ENCODE measurements around the gene RNF123.

RNF123 gene

DNA sequence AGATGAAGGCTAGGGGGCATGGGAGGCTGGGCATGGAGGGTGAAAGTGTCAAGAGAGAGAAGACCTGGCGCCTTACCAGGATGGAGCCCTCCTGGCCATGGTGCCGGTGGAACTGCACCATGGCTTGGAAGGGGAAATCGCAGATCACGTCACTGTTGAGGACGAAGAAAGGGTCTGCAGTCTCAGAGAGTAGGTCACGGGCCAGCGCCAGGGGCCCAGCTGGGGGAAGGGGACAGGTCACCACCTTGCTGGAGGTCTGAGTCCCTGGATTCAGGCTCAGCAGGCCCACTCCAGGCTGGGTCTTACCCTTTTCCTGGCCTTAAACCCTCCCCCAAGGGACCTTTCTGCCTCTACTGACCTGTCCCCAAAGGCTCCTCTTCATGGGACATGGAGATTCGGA lies 33.5 kb downstream of the RNF123 start:
- Histone ChIP-seq H3K27me3 (ENCODE audit: insufficient read depth, low read length) (no peaks in the 10 kb centered on the region), H3K9ac (ENCODE audit: low read depth, low read length) (peak overlapping the region; percentile 95), H3K36me3 (ENCODE audit: insufficient read depth, low read length) (peaks cover 41% of the 10 kb centered on the region), H3K9me3 (ENCODE audit: insufficient read depth, low read depth, low read length) (no peaks in the 10 kb centered on the region), H3K4me3 (ENCODE audit: low read length) (peak overlapping the region; percentile 96), H3K27ac (ENCODE audit: low read depth, low read length) (peak overlapping the region; percentile 90), H3K4me1 (ENCODE audit: insufficient read depth, low read length) (peaks cover 6% of the 10 kb centered on the region; the same call in 1 of the 2 replicates)
- 87% methylated on average over 8 of the region's 8 CpGs for whole genome bisulfite sequencing

GRCh38 chr3:49723296-49723627 lies 33.9 kb downstream of the RNF123 start:
- WGBS, result 4% methylated on average over 20 of the region's 20 CpGs
- peak overlapping the region; percentile 96 for H3K4me3 ChIP-seq (ENCODE audit: low read length)
- H3K27ac ChIP-seq (ENCODE audit: low read depth, low read length), result peak overlapping the region; percentile 90
- H3K4me1 ChIP-seq (ENCODE audit: insufficient read depth, low read length), result peaks cover 6% of the 10 kb centered on the region; the same call in 1 of the 2 replicates
- H3K9me3 ChIP-seq (ENCODE audit: insufficient read depth, low read depth, low read length), result no peaks in the 10 kb centered on the region
- no peaks in the 10 kb centered on the region for H3K27me3 ChIP-seq (ENCODE audit: insufficient read depth, low read length)
- peak overlapping the region; percentile 95 for H3K9ac ChIP-seq (ENCODE audit: low read depth, low read length)
- H3K36me3 ChIP-seq (ENCODE audit: insufficient read depth, low read length), result peaks cover 45% of the 10 kb centered on the region

- H3K36me3 ChIP-seq (ENCODE audit: insufficient read depth, low read length), result peaks cover 47% of the 10 kb centered on the region
- peaks cover under 1% of the 10 kb centered on the region; the same call in 1 of the 2 replicates for H3K4me1 ChIP-seq (ENCODE audit: insufficient read depth, low read length)
- peak within 1 kb of the TSS; percentile 91 for H3K27ac ChIP-seq (ENCODE audit: low read depth, low read length)
- no peaks in the 10 kb centered on the region for H3K27me3 ChIP-seq (ENCODE audit: insufficient read depth, low read length)
- peak within 1 kb of the TSS; percentile 95 for H3K9ac ChIP-seq (ENCODE audit: low read depth, low read length)
- WGBS, result under 1% methylated on average over 102 of the region's 102 CpGs
- H3K9me3 ChIP-seq (ENCODE audit: insufficient read depth, low read depth, low read length), result no peaks in the 10 kb centered on the region
- peak within 1 kb of the TSS; percentile 96 for H3K4me3 ChIP-seq (ENCODE audit: low read length)
Observed at GRCh38 chr3:49723628-49724551, 34.5 kb downstream of the RNF123 start, which contains the start of gene GMPPB. Gene GMPPB, minus strand, starts transcription at chr3:49723951. Its CDS starts 225 bp downstream, at chr3:49723726.

DNA sequence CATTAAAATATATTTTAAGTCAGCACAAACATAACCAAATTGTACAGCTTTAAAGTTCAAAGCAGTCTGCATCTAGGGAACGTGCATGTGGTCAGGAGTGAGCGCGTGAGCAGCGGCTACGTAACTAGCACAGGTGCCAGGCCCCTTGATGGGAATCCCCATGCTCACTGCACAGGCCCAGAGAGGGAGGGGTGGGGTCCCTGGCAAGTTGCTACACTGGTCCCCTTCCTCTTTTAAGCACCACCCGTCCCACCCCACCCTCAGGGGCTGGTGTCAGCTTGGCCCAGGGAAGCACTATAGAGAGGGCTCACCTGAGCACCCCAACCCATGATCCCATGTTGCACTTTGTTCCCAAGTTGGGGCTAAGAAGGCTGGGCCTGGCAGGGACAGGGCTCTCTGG lies 35.2 kb downstream of the RNF123 start:
- peak overlapping the region; percentile 96 for H3K4me3 ChIP-seq (ENCODE audit: low read length)
- no peaks in the 10 kb centered on the region for H3K27me3 ChIP-seq (ENCODE audit: insufficient read depth, low read length)
- no peaks in the 10 kb centered on the region for H3K9me3 ChIP-seq (ENCODE audit: insufficient read depth, low read depth, low read length)
- peaks cover 47% of the 10 kb centered on the region for H3K36me3 ChIP-seq (ENCODE audit: insufficient read depth, low read length)
- 56% methylated on average over 6 of the region's 6 CpGs for WGBS
- peak overlapping the region; percentile 91 for H3K27ac ChIP-seq (ENCODE audit: low read depth, low read length)
- H3K4me1 ChIP-seq (ENCODE audit: insufficient read depth, low read length), result no peaks in the 10 kb centered on the region; the same call in 1 of the 2 replicates
- peak overlapping the region; percentile 95 for H3K9ac ChIP-seq (ENCODE audit: low read depth, low read length)

DNA sequence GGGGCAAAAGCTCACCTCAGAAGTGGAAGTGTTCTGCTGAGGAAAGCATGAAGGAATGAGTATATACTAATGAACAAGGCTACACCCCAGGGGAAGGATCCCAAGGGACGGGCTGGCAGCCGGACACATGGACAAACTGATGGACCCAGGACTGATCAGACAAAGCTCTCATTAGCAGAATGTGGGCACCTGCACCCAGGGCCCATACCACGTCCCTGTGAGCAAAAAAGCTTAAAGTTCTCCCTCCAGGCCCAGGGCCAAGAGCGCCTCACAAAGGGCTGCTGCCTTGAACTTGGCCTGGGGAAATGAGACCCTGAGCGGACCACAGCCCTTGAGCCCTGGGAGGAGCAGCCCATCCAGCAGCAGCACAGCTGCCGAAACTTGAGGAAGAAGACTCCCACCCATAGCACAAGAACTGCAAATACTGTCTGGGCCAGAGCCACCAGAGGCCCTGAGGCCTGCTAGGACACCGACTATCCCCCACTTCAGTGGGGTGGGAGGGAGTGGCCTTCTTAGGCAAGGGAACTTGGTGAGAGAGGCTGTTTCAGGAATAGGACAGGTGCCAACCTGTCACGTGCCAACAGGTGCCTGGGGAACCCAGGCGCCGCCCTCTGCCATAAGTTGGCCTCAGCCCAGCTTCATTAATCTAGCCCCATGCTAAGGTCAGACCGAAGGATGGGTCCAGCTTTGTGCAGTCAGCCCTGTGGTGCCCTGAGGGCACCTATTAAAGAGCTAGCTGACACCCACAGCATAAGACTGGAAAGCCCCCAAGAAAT lies 36.7 kb downstream of the RNF123 start:
- peaks cover 52% of the 10 kb centered on the region for H3K36me3 ChIP-seq (ENCODE audit: insufficient read depth, low read length)
- no peak overlapping the region for H3K9ac ChIP-seq (ENCODE audit: low read depth, low read length)

GRCh38 chr3:49727154-49727923 lies 38.0 kb downstream of the RNF123 start:
- H3K27ac ChIP-seq (ENCODE audit: low read depth, low read length), result no peak overlapping the region
- H3K27me3 ChIP-seq (ENCODE audit: insufficient read depth, low read length), result no peaks in the 10 kb centered on the region
- no peaks in the 10 kb centered on the region for H3K9me3 ChIP-seq (ENCODE audit: insufficient read depth, low read depth, low read length)
- no peak overlapping the region for H3K9ac ChIP-seq (ENCODE audit: low read depth, low read length)
- peaks cover 52% of the 10 kb centered on the region for H3K36me3 ChIP-seq (ENCODE audit: insufficient read depth, low read length)
- H3K4me1 ChIP-seq (ENCODE audit: insufficient read depth, low read length), result no peaks in the 10 kb centered on the region; the same call in 1 of the 2 replicates
- WGBS, result 94% methylated on average over 19 of the region's 19 CpGs
- H3K4me3 ChIP-seq (ENCODE audit: low read length), result no peak overlapping the region

More for the DNA sequence above, 36.7 kb downstream of the RNF123 start:
- WGBS, result 95% methylated on average over 11 of the region's 11 CpGs
- H3K27ac ChIP-seq (ENCODE audit: low read depth, low read length), result no peak overlapping the region
- no peaks in the 10 kb centered on the region; the same call in 1 of the 2 replicates for H3K4me1 ChIP-seq (ENCODE audit: insufficient read depth, low read length)
- H3K27me3 ChIP-seq (ENCODE audit: insufficient read depth, low read length), result no peaks in the 10 kb centered on the region
- H3K9me3 ChIP-seq (ENCODE audit: insufficient read depth, low read depth, low read length), result no peaks in the 10 kb centered on the region
- H3K4me3 ChIP-seq (ENCODE audit: low read length), result no peak overlapping the region

DNA sequence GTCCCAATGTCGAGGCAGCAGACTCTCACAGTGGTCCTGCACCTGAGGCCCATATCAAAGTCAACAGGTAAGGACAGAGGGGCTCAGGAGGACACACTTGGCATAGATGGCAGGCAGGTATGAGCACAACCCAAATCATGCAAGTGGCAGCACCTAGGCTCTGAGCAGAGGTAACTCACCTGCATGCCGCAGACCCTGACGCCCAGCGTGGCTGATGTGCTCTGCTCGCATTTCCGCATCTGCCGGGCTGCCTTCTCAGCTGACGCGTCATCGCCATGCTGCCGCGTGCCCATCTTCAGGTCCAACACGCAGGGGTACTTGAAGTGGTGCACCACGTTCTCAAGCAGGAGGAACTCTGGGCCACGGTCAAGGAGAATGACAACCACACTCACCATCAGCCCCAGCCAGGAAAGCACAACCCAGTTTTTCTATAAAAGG lies 38.6 kb downstream of the RNF123 start:
- 96% methylated on average over 15 of the region's 15 CpGs for WGBS
- H3K4me3 ChIP-seq (ENCODE audit: low read length), result no peak overlapping the region
- peaks cover 54% of the 10 kb centered on the region for H3K36me3 ChIP-seq (ENCODE audit: insufficient read depth, low read length)
- no peak overlapping the region for H3K9ac ChIP-seq (ENCODE audit: low read depth, low read length)
- no peaks in the 10 kb centered on the region for H3K9me3 ChIP-seq (ENCODE audit: insufficient read depth, low read depth, low read length)
- H3K27me3 ChIP-seq (ENCODE audit: insufficient read depth, low read length), result no peaks in the 10 kb centered on the region
- no peaks in the 10 kb centered on the region for H3K4me1 ChIP-seq (ENCODE audit: insufficient read depth, low read length)
- H3K27ac ChIP-seq (ENCODE audit: low read depth, low read length), result no peak overlapping the region

DNA sequence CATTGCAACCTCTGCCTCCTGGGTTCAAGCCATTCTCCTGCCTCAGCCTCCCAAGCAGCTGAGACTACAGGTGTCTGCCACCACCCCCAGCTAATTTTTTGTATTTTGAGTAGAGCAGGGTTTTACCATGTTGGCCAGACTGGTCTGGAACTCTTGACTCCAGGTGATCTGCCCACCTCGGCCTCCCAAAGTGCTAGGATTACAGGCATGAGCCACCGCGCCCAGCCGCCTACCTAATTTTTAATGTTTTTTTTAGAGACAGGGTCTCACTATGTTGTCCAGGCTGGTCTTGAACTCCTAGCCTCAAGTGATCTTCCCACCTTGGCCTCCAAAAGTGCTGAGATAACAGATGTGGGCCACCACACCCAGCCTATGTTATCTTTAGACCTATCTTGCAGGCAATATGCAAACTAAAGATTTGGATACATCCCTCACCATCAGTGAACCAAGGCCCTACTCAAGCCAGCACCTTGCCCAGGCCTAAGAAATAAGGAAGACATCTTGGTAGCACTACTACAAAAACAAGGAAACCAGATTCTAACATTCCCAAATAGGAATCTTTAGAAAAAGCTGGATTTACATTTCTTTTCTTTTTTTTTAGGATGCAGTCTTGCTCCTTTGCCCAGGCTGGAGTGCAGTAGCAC lies 40.7 kb downstream of the RNF123 start:
- no peak overlapping the region for H3K4me3 ChIP-seq (ENCODE audit: low read length)
- no peak overlapping the region for H3K27ac ChIP-seq (ENCODE audit: low read depth, low read length)
- peaks cover 73% of the 10 kb centered on the region for H3K36me3 ChIP-seq (ENCODE audit: insufficient read depth, low read length)
- no peaks in the 10 kb centered on the region for H3K9me3 ChIP-seq (ENCODE audit: insufficient read depth, low read depth, low read length)
- WGBS, result 97% methylated on average over 4 of the region's 4 CpGs
- no peaks in the 10 kb centered on the region for H3K4me1 ChIP-seq (ENCODE audit: insufficient read depth, low read length)
- no peaks in the 10 kb centered on the region for H3K27me3 ChIP-seq (ENCODE audit: insufficient read depth, low read length)
- H3K9ac ChIP-seq (ENCODE audit: low read depth, low read length), result no peak overlapping the region

GRCh38 chr3:49732597-49732996 lies 43.2 kb downstream of the RNF123 start:
- WGBS, result 91% methylated on average over 11 of the region's 11 CpGs
- Histone ChIP-seq H3K9me3 (ENCODE audit: insufficient read depth, low read depth, low read length) (no peaks in the 10 kb centered on the region), H3K4me1 (ENCODE audit: insufficient read depth, low read length) (no peaks in the 10 kb centered on the region), H3K36me3 (ENCODE audit: insufficient read depth, low read length) (peaks cover 77% of the 10 kb centered on the region), H3K9ac (ENCODE audit: low read depth, low read length) (no peak overlapping the region), H3K27me3 (ENCODE audit: insufficient read depth, low read length) (no peaks in the 10 kb centered on the region), H3K27ac (ENCODE audit: low read depth, low read length) (no peak overlapping the region), H3K4me3 (ENCODE audit: low read length) (no peak overlapping the region)

DNA sequence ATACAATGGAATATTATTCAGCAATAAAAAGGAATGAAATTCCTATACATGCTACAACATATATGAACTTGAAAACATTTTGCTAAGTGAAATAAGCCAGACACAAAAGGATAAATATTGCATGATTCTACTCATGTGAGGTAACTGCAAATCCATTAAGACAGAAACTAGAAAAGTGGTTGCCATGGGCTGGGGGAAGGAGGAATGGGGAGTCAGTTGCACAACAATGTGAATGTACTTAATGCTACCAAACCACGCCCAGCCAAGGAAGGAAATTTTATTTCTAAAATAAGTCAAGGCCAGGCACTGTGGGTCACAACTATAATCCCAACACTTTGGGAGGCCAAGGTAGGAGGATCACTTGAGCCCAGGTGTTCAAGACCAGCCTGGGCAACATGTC lies 44.2 kb downstream of the RNF123 start:
- Histone ChIP-seq H3K4me3 (ENCODE audit: low read length) (no peak overlapping the region), H3K36me3 (ENCODE audit: insufficient read depth, low read length) (peaks cover 77% of the 10 kb centered on the region), H3K27ac (ENCODE audit: low read depth, low read length) (no peak overlapping the region), H3K9ac (ENCODE audit: low read depth, low read length) (no peak overlapping the region), H3K27me3 (ENCODE audit: insufficient read depth, low read length) (no peaks in the 10 kb centered on the region), H3K9me3 (ENCODE audit: insufficient read depth, low read depth, low read length) (no peaks in the 10 kb centered on the region), H3K4me1 (ENCODE audit: insufficient read depth, low read length) (no peaks in the 10 kb centered on the region)
- 100% methylated on average over 1 of the region's 1 CpG for WGBS
